ENCODE measurements around the gene SLC40A1.

DNA sequence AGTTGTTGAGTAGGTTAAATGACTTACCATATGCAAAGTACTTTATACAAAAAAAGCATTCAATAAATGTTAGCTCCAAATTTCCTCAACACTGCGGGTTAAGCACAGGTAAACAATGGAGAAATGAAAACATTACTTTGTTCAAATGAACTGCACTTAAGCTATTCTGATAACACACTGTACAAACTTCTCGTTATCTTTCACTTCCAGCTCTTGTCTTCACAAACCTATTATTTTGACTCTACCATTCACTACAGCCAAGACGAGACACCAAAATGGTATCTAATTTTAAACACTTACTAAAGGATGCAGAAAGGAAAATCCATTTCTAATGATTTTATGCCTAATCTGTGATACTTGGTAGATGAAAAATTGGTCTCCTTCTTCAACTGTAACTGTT is 43.8 kb downstream of the SLC40A1 start:
- TF ChIP-seq, protein P1, sequence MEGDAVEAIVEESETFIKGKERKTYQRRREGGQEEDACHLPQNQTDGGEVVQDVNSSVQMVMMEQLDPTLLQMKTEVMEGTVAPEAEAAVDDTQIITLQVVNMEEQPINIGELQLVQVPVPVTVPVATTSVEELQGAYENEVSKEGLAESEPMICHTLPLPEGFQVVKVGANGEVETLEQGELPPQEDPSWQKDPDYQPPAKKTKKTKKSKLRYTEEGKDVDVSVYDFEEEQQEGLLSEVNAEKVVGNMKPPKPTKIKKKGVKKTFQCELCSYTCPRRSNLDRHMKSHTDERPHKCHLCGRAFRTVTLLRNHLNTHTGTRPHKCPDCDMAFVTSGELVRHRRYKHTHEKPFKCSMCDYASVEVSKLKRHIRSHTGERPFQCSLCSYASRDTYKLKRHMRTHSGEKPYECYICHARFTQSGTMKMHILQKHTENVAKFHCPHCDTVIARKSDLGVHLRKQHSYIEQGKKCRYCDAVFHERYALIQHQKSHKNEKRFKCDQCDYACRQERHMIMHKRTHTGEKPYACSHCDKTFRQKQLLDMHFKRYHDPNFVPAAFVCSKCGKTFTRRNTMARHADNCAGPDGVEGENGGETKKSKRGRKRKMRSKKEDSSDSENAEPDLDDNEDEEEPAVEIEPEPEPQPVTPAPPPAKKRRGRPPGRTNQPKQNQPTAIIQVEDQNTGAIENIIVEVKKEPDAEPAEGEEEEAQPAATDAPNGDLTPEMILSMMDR (IDR thresholded peaks at IDR 0.05; ENCODE audit: insufficient read depth, low read depth, low read length): no peak
- TF ChIP-seq EZH2 (IDR thresholded peaks at IDR 0.05; ENCODE audit: insufficient read depth, low read length): no peak

Data from astrocyte (in vitro differentiated cells and primary cell).